Uterus (tissue), 4 donors: ENCODE measurements around the gene COL5A2. TPM values are rescaled to one million over a fixed set of nuclear protein-coding genes. Genes with fewer than 3 reads are reported as not detected.

Experiments used
- DNase-seq, 2 donors: peaks; one replicate each; pipeline ENCODE4 v3.0.0-alpha.2; 2019 to 2020
- H3K27ac ChIP-seq, 2 donors: fragments of 200-600 bp; sonication (generic); 1 replicate in 1 of 2; 2 replicates in 1 of 2; pipeline ENCODE4 v1.5.1; 2016 to 2018
- H3K27me3 ChIP-seq, 2 donors: fragments of 200-600 bp; sonication (generic); one replicate each; pipeline ENCODE4 v1.5.1; 2018 to 2019; ENCODE audit warnings: control low read depth in 1 of 2
- H3K36me3 ChIP-seq, 2 donors: fragments of 200-600 bp; sonication (generic); one replicate each; pipeline ENCODE4 v1.5.1; 2019; ENCODE audit warnings: control low read depth in 1 of 2
- H3K4me1 ChIP-seq, 2 donors: fragments of 200-600 bp; sonication (generic); one replicate each; pipeline ENCODE4 v1.5.1; 2018 to 2019; ENCODE audit warnings: control low read depth in 1 of 2
- H3K4me3 ChIP-seq, 2 donors: fragments of 200-600 bp; sonication (generic); 1 replicate in 1 of 2; 2 replicates in 1 of 2; pipeline ENCODE4 v1.5.1; 2018 to 2019; ENCODE audit warnings: mild to moderate bottlenecking in 1 of 2
- H3K9me3 ChIP-seq, 2 donors: fragments of 200-600 bp; sonication (generic); one replicate each; pipeline ENCODE4 v1.5.1; 2019; ENCODE audit warnings: control low read depth in 1 of 2
- POLR2A ChIP-seq, 2 donors: fragments of 450-650 bp; IDR thresholded peaks; one replicate each; pipeline ENCODE4 v1.6.1; 2016; ENCODE audit warnings: antibody characterized with exemption in 2 of 2, mild to moderate bottlenecking in 1 of 2, moderate library complexity in 1 of 2
- intact Hi-C: fragments of 100-400 bp; cut with DNase I; formaldehyde crosslinking; loops from one replicate; pipeline ENCODE4 v1.15.1; 2023; ENCODE audit warnings: low total_unique reads
- total RNA-seq, 4 donors: library from RNA; depleted of rRNA in 3 of 4; stranded (reverse); fragments of >200 nt in 3 of 4; gene quantifications; one replicate each; pipeline versions ENCODE4 v1.1.0 to v1.2.4, GENCODE V29; 2014 to 2023
- TF ChIP-seq, protein P1 (sequence below), 4 experiments: fragments of 200-600 bp in 2 of 4; fragments of 450-650 bp in 2 of 4; sonication (generic) in 2 of 4; IDR thresholded peaks; one replicate each; pipeline ENCODE4 v1.5.1; 2016 to 2019; ENCODE audit warnings: antibody characterized with exemption in 4 of 4, mild to moderate bottlenecking in 2 of 4, moderate library complexity in 1 of 4
- donor health status: DM: yes; HTN: yes; CAD: no.

COL5A2 gene
- total RNA-seq, 4 donors from 2014 or later = 15.0 to 908 (median 33.3) TPM

DNA sequence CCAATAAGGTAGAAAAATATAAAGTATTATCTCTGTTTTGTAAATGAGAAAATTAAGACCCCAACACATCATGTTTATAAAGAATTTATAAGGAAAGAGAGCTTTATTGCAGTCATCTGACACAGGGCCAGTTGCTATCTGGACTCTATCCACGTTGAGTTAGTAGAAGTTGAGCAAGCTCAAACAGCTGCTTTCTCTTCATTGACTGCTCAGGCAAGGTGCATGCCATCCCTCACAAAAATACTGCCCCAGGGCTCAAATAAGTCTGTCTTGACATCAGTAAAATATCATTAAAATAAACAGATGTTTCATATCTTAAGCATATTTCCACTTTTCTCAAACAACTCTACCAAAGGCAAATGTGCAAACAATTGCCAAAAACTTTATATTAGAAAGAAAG lies 14.8 kb downstream of the COL5A2 start:
- Histone ChIP-seq H3K27ac (peak overlapping the region; percentile 15 to 57), H3K36me3 (no peaks in the 10 kb centered on the region), H3K4me1 (peaks cover 0 to 9% of the 10 kb centered on the region in 2 donors), H3K4me3 (no peak overlapping the region), H3K9me3 (no peaks in the 10 kb centered on the region), H3K27me3 (no peaks in the 10 kb centered on the region)
- intact Hi-C loops = no loop called here
- DNase-seq = peak; percentile 46 to 58
- no peak for TF ChIP-seq POLR2A (IDR thresholded peaks at IDR 0.05)
- TF ChIP-seq, protein P1, sequence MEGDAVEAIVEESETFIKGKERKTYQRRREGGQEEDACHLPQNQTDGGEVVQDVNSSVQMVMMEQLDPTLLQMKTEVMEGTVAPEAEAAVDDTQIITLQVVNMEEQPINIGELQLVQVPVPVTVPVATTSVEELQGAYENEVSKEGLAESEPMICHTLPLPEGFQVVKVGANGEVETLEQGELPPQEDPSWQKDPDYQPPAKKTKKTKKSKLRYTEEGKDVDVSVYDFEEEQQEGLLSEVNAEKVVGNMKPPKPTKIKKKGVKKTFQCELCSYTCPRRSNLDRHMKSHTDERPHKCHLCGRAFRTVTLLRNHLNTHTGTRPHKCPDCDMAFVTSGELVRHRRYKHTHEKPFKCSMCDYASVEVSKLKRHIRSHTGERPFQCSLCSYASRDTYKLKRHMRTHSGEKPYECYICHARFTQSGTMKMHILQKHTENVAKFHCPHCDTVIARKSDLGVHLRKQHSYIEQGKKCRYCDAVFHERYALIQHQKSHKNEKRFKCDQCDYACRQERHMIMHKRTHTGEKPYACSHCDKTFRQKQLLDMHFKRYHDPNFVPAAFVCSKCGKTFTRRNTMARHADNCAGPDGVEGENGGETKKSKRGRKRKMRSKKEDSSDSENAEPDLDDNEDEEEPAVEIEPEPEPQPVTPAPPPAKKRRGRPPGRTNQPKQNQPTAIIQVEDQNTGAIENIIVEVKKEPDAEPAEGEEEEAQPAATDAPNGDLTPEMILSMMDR (IDR thresholded peaks at IDR 0.05) = no peak

DNA sequence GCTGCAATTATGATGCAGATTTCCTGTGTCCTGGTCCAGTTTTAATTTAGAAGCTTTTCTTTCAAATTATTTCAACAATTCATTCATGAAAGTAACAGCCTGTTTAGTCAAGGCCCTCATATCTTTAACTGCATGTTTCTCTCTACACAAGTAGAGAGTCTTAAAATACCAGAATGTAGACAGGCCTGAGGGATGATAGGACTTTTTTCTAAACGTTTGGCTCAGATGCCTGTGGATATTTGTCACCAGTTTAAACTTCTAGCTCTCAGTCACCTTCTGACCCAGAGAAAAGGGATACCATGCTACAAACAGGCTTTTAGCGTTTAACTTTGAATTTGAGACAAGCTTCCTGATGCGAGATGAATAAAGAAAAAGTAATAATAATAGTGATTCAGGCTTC lies 15.7 kb downstream of the COL5A2 start:
- H3K27me3 ChIP-seq = no peaks in the 10 kb centered on the region
- H3K4me1 ChIP-seq = peaks cover 0 to 9% of the 10 kb centered on the region in 2 donors
- intact Hi-C loops = no loop called here
- peak overlapping the region; percentile 57 to 61 for H3K27ac ChIP-seq
- DNase-seq = no peak
- no peak overlapping the region for H3K4me3 ChIP-seq
- no peaks in the 10 kb centered on the region for H3K36me3 ChIP-seq
- no peaks in the 10 kb centered on the region for H3K9me3 ChIP-seq
- no peak for TF ChIP-seq POLR2A (IDR thresholded peaks at IDR 0.05)
- TF ChIP-seq, protein P1 (IDR thresholded peaks at IDR 0.05) = no peak

DNA sequence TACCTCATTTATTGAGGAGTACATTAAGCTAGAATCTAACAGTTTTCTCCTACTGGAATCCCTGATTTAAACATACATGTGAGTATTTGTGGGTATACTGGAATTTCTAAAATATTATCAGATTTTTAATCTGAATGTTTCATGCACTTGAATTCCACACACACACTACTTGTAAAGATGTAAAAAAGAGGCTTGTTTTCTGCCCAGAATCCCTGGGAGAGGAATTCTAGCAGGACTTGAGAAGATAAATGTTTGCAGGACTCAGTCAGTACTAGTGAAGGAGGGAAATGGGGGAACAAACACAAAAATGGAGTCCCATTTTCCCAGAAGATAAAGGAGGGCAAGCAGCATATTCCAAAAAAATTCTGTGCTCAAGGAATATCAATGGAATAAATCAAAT lies 17.0 kb downstream of the COL5A2 start:
- intact Hi-C loops = no loop called here
- peaks cover 0 to 4% of the 10 kb centered on the region in 2 donors for H3K4me1 ChIP-seq
- H3K27me3 ChIP-seq = no peaks in the 10 kb centered on the region
- H3K9me3 ChIP-seq = no peaks in the 10 kb centered on the region
- H3K4me3 ChIP-seq = no peak overlapping the region
- DNase-seq = no peak
- H3K36me3 ChIP-seq = no peaks in the 10 kb centered on the region
- no peak for TF ChIP-seq POLR2A (IDR thresholded peaks at IDR 0.05)
- TF ChIP-seq, protein P1 (IDR thresholded peaks at IDR 0.05) = no peak
- no peak overlapping the region for H3K27ac ChIP-seq

DNA sequence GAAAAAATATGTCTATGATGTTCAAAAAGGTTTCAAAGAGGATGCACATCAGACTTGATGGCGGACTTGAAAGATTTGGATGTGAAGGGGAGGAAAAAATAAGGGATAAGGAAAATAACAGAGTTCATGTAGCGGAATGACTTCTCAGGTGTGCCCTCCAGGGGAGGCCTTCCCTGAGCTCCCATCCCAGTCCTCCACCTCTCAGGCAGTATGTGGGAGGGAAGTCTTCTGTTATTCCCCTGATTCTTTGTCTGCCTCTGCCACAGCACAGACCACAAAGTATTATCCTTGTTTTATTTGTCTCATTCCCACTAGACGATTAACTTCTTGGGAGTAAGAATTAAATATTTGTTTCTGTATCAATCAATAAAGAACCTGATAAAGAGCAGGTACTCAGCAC lies 17.7 kb downstream of the COL5A2 start:
- Histone ChIP-seq H3K4me1 (peaks cover 0 to 4% of the 10 kb centered on the region in 2 donors), H3K27ac (no peak overlapping the region)

DNA sequence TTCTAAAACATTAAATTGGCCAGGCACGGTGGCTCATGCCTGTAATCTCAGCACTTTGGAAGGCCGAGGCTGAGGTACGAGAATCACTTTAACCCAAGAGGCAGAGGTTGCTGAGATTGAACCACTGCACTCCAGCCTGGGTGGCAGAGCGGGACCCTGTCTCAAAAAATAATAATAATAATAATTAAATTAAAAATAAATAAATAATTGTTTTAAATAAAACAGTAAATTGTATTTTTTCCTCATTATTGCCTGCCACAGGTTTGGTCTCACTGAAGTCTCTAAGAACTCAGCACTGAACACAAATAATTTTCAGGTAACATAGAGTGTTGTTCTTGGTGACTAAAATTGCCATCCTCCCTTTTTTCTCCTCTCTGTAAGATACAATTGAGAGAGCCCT lies 19.8 kb downstream of the COL5A2 start:
- no peaks in the 10 kb centered on the region for H3K27me3 ChIP-seq
- H3K4me1 ChIP-seq = peaks cover 0 to 4% of the 10 kb centered on the region in 2 donors
- H3K4me3 ChIP-seq = no peak overlapping the region
- intact Hi-C loops = no loop called here
- no peak overlapping the region for H3K27ac ChIP-seq
- no peaks in the 10 kb centered on the region for H3K9me3 ChIP-seq
- TF ChIP-seq, protein P1 (IDR thresholded peaks at IDR 0.05) = no peak
- TF ChIP-seq POLR2A (IDR thresholded peaks at IDR 0.05) = no peak
- no peaks in the 10 kb centered on the region for H3K36me3 ChIP-seq
- no peak for DNase-seq

More for the DNA sequence above, 17.7 kb downstream of the COL5A2 start:
- H3K4me3 ChIP-seq = no peak overlapping the region
- H3K9me3 ChIP-seq = no peaks in the 10 kb centered on the region
- H3K27me3 ChIP-seq = no peaks in the 10 kb centered on the region
- H3K36me3 ChIP-seq = no peaks in the 10 kb centered on the region
- no peak for DNase-seq
- intact Hi-C loops = no loop called here
- no peak for TF ChIP-seq POLR2A (IDR thresholded peaks at IDR 0.05)
- TF ChIP-seq, protein P1 (IDR thresholded peaks at IDR 0.05) = no peak
